ENCODE measurements around the gene ECHS1.

GRCh38 chr10:133411523-133412380 lies 38.6 kb upstream of the ECHS1 start:
- TF ChIP-seq POLR2A (IDR thresholded peaks at IDR 0.05) (no peak), CTCF (IDR thresholded peaks at IDR 0.05) (no peak)

Data from right lobe of liver (tissue), 4 donors.